Cardiac muscle cell (in vitro differentiated cells and primary cell): Measurements from ENCODE around the gene SCGB3A1. TPM values are rescaled to one million over a fixed set of nuclear protein-coding genes. Genes with fewer than 3 reads are reported as not detected.

Experiments used
- DNase-seq, 2 donors: peaks; one replicate each; pipeline versions ENCODE4 v3.0.0 to v3.0.0-alpha.2; 2010 to 2017; ENCODE audit warnings: low read depth in 1 of 2, low spot score in 1 of 2
- H3K27ac ChIP-seq: fragments of 200-600 bp; sonication (generic); 2 replicates; pipeline ENCODE4 v1.5.1; 2016
- H3K27me3 ChIP-seq: fragments of 200-600 bp; sonication (generic); 2 replicates; pipeline ENCODE4 v1.6.0; 2016; ENCODE audit warnings: control low read depth
- H3K36me3 ChIP-seq: fragments of 200-600 bp; sonication (generic); 2 replicates; pipeline ENCODE4 v1.5.1; 2016; ENCODE audit warnings: control low read depth
- H3K4me1 ChIP-seq: fragments of 200-600 bp; sonication (generic); 2 replicates; pipeline ENCODE4 v1.8.1; 2017; ENCODE audit warnings: low read depth, mild to moderate bottlenecking, mixed run types
- H3K4me3 ChIP-seq: fragments of 200-600 bp; sonication (generic); 2 replicates; pipeline ENCODE4 v1.5.1; 2016; ENCODE audit warnings: mild to moderate bottlenecking
- H3K9me3 ChIP-seq: fragments of 200-600 bp; sonication (generic); 2 replicates; pipeline ENCODE4 v1.5.1; 2017; ENCODE audit warnings: low read depth, mild to moderate bottlenecking, control low read depth
- CTCF ChIP-seq: IDR thresholded peaks from 2 replicates; pipeline ENCODE4 v1.5.1; 2012; ENCODE audit warnings: low read depth, mild to moderate bottlenecking, low read length
- polyA plus RNA-seq: library from polyadenylated mRNA; unstranded; fragments of >200 nt; fragmentation: Nextera tagmentation; extraction: Ambion mirVana; gene quantifications from 2 replicates; pipeline ENCODE4 v1.2.1, GENCODE V29; 2016
- total RNA-seq: library from RNA; depleted of rRNA; stranded (reverse); fragments of >200 nt; gene quantifications from 2 replicates; pipeline ENCODE4 v1.2.3, GENCODE V29; 2016

SCGB3A1 gene
- total and polyA plus RNA-seq, 2 experiments from 2014 or later, result 0.56 TPM; not detected in 1

DNA sequence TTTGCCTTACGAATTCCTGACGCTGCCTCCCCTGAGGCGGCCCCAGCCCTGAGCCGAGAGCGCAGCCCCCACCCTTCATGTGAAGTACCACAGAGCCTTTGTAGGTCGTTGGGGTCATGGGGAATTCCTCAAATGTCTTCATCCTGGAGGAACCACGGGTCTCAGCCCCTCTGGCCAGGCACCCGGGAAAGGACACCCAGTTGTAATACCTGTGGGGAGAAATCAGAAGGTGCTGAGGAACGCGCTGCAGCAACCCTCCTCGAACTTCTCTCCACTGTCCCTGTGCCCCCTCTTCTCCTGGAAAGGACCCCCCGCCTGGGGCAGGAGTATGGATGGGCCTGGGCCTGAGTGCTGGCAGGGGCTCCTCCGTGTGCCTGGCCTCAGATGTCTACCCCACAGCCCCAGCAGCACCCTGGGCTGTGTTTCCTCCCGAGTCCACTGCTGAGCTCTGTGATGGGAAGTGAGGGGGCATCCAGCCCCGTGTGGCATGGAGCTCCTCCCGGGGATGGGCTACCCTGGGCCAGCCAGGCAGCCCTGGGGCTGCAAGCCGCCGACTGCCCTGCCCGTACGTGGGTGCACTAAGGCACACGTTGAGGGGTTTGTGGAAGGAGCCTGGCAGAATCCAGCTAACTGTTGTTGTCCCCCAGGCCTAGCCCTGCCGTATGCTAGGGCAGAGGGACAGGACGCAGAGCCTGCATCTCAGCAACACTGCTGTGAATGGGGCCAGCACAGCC, 18.7 kb upstream of the SCGB3A1 start:
- Histone ChIP-seq H3K9me3 (no peaks in the 10 kb centered on the region), H3K27ac (no peak overlapping the region), H3K27me3 (no peaks in the 10 kb centered on the region), H3K4me3 (no peak overlapping the region), H3K4me1 (peaks cover 12% of the 10 kb centered on the region), H3K36me3 (no peaks in the 10 kb centered on the region)
- DNase-seq, result no peak
- no peak for TF ChIP-seq CTCF

- no peak overlapping the region for H3K27ac ChIP-seq
- H3K9me3 ChIP-seq, result no peaks in the 10 kb centered on the region
- no peaks in the 10 kb centered on the region for H3K36me3 ChIP-seq
- no peak overlapping the region for H3K4me3 ChIP-seq
- H3K27me3 ChIP-seq, result no peaks in the 10 kb centered on the region
- DNase-seq, result no peak
- peaks cover 12% of the 10 kb centered on the region for H3K4me1 ChIP-seq
- TF ChIP-seq CTCF, result no peak
Measured at GRCh38 chr5:180609386-180609785, 18.1 kb upstream of the SCGB3A1 start.

GRCh38 chr5:180608572-180609310, 17.4 kb upstream of the SCGB3A1 start:
- TF ChIP-seq CTCF, result no peak
- Histone ChIP-seq H3K27me3 (no peaks in the 10 kb centered on the region), H3K27ac (peak overlapping the region; percentile 83), H3K36me3 (no peaks in the 10 kb centered on the region), H3K9me3 (no peaks in the 10 kb centered on the region), H3K4me3 (no peak overlapping the region), H3K4me1 (peaks cover 12% of the 10 kb centered on the region)
- no peak for DNase-seq

DNA sequence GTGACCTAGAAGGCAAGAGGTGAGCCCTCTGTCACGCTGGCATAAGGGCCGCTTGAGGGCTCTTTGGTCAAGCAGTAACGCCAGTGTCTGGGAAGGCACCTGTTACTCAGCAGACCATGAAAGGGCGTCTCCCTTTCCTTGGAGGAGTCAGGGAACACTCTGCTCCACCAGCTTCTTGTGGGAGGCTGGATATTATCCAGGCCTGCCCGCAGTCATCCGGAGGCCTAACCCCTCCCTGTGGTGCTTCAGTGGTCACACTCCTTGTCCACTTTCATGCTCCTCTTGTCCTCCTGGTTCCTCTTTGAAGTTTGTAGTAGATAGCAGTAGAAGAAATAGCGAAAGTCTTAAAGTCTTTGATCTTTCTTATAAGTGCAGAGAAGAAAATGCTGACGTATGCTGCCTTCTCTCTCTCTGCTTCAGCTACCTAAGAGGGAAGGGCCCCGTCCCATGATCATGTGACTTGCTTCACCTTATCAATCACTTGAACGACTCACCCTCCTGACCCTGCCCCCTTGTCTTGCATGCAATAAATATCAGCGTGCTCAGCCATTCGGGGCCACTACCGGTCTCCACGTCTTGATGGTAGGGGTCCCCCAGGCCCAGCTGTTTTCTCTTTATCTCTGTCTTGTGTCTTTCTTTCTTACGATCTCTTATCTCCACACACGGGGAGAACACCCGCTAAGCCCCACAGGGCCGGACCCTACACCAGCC, 16.7 kb upstream of the SCGB3A1 start:
- no peak for TF ChIP-seq CTCF
- Histone ChIP-seq H3K4me3 (no peak overlapping the region), H3K4me1 (peaks cover 12% of the 10 kb centered on the region), H3K27ac (peak overlapping the region; percentile 83), H3K9me3 (no peaks in the 10 kb centered on the region), H3K36me3 (no peaks in the 10 kb centered on the region), H3K27me3 (no peaks in the 10 kb centered on the region)
- peak in 1 of 2 donors; percentile 55 for DNase-seq

- Histone ChIP-seq H3K4me1 (peaks cover 12% of the 10 kb centered on the region), H3K27ac (no peak overlapping the region), H3K4me3 (no peak overlapping the region), H3K9me3 (no peaks in the 10 kb centered on the region), H3K36me3 (no peaks in the 10 kb centered on the region), H3K27me3 (no peaks in the 10 kb centered on the region)
- TF ChIP-seq CTCF, result no peak
- DNase-seq, result no peak
Measured at GRCh38 chr5:180606215-180606785, 15.0 kb upstream of the SCGB3A1 start.
